ENCODE data around the gene CBX2.

Gene CBX2

GRCh38 chr17:79815836-79816461, 38.0 kb downstream of the CBX2 start:
- no peak for TF ChIP-seq CTCF (IDR thresholded peaks at IDR 0.05; ENCODE audit: insufficient read depth, low read length, missing control alignments)
- no peak overlapping the region for H3K4me3 ChIP-seq (ENCODE audit: low read depth, low read length)
- ChIA-PET POLR2A (interaction anchor here (1.6 kb wide), 1 partner anchor 23 kb away, joined by 6 read pairs; the partner anchor contains the start of gene CBX4), CTCF (interaction anchor here (0.6 to 0.9 kb wide), 2 partner anchors 19 to 155 kb away, joined by 3 read pairs; no protein-coding TSS in a partner anchor)
- DNase-seq (ENCODE audit: low read depth, low spot score), result no peak

GRCh38 chr17:79818026-79818758, 40.2 kb downstream of the CBX2 start:
- no peak overlapping the region for H3K4me3 ChIP-seq (ENCODE audit: low read depth, low read length)
- POLR2A ChIA-PET, result interaction anchor here (0.9 to 1.4 kb wide), 3 partner anchors 12 to 21 kb away, joined by 4 to 5 read pairs (median 4); partner anchors contain the start of gene CBX4
- no peak for DNase-seq (ENCODE audit: low read depth, low spot score)
- TF ChIP-seq CTCF (IDR thresholded peaks at IDR 0.05; ENCODE audit: insufficient read depth, low read length, missing control alignments), result no peak
- CTCF ChIA-PET, result interaction anchor here (0.5 to 2.0 kb wide), 7 partner anchors 10 to 80 kb away, joined by 3 to 6 read pairs (median 4); partner anchors contain the start of genes CBX4 and CBX8

GRCh38 chr17:79819085-79819484, 41.1 kb downstream of the CBX2 start:
- POLR2A ChIA-PET, result interaction anchor here (1.4 kb wide), 1 partner anchor 20 kb away, joined by 4 read pairs; the partner anchor contains the start of gene CBX4
- no peak for TF ChIP-seq CTCF (IDR thresholded peaks at IDR 0.05; ENCODE audit: insufficient read depth, low read length, missing control alignments)
- CTCF ChIA-PET, result interaction anchor here (0.8 to 1.7 kb wide), 5 partner anchors 10 to 186 kb away, joined by 3 to 4 read pairs (median 3); no protein-coding TSS in a partner anchor
- no peak overlapping the region for H3K4me3 ChIP-seq (ENCODE audit: low read depth, low read length)
- DNase-seq (ENCODE audit: low read depth, low spot score), result no peak

- no peak for DNase-seq (ENCODE audit: low read depth, low spot score)
- CTCF ChIA-PET, result interaction anchor here (0.8 to 1.7 kb wide), 6 partner anchors 9 to 186 kb away, joined by 3 to 4 read pairs (median 4); partner anchors contain the start of gene CBX4
- TF ChIP-seq CTCF (IDR thresholded peaks at IDR 0.05; ENCODE audit: insufficient read depth, low read length, missing control alignments), result no peak
- H3K4me3 ChIP-seq (ENCODE audit: low read depth, low read length), result no peak overlapping the region
- POLR2A ChIA-PET, result interaction anchor here (1.4 kb wide), 1 partner anchor 20 kb away, joined by 4 read pairs; the partner anchor contains the start of gene CBX4
Observed at GRCh38 chr17:79819534-79820276, 41.8 kb downstream of the CBX2 start.

GRCh38 chr17:79820959-79821330, 43.0 kb downstream of the CBX2 start:
- ChIA-PET CTCF (no interaction called here), POLR2A (interaction anchor here (0.7 kb wide), 1 partner anchor 1581 kb away, joined by 3 read pairs; no protein-coding TSS in a partner anchor)
- DNase-seq (ENCODE audit: low read depth, low spot score), result no peak
- TF ChIP-seq CTCF (IDR thresholded peaks at IDR 0.05; ENCODE audit: insufficient read depth, low read length, missing control alignments), result no peak
- no peak overlapping the region for H3K4me3 ChIP-seq (ENCODE audit: low read depth, low read length)

Data from AG04449 (cell line).